Left lung (tissue), 10 donors: Measurements from ENCODE around the gene INPP5E. TPM values are rescaled to one million over a fixed set of nuclear protein-coding genes. Genes with fewer than 3 reads are reported as not detected.

Experiments
- ATAC-seq: fragments of 200-7000 bp; cut with Tn5 transposase; one replicate; pipeline ENCODE4 v1.9.1; 2020; ENCODE audit warnings: moderate library complexity
- DNase-seq, 4 donors: peaks; one replicate each; pipeline ENCODE4 v3.0.0-alpha.2; 2013 to 2020
- H3K27ac ChIP-seq, 2 donors: fragments of 200-600 bp; sonication (generic) in 1 of 2; one replicate each; pipeline versions ENCODE4 v1.5.0 to v1.8.0; 2020 to 2021
- H3K27me3 ChIP-seq, 2 donors: fragments of 200-600 bp; sonication (generic) in 1 of 2; one replicate each; pipeline versions ENCODE4 v1.5.0 to v1.8.0; 2020 to 2021
- H3K36me3 ChIP-seq, 2 donors: fragments of 200-600 bp; sonication (generic) in 1 of 2; one replicate each; pipeline versions ENCODE4 v1.5.0 to v1.8.0; 2020 to 2021
- H3K4me1 ChIP-seq, 2 donors: fragments of 200-600 bp; one replicate each; pipeline ENCODE4 v1.8.0; 2021
- H3K4me3 ChIP-seq, 2 donors: fragments of 200-600 bp; sonication (generic) in 1 of 2; one replicate each; pipeline versions ENCODE4 v1.5.0 to v1.8.0; 2020 to 2021; ENCODE audit warnings: mild to moderate bottlenecking in 1 of 2
- H3K9me3 ChIP-seq, 2 donors: fragments of 200-600 bp; sonication (generic) in 1 of 2; one replicate each; pipeline versions ENCODE4 v1.5.0 to v1.8.0; 2020 to 2021
- CTCF ChIP-seq, 2 donors: fragments of 200-600 bp; sonication (generic) in 1 of 2; IDR thresholded peaks; one replicate each; pipeline versions ENCODE4 v1.5.0 to v1.8.0; 2021; ENCODE audit warnings: antibody characterized with exemption in 2 of 2
- intact Hi-C, 2 donors: fragments of 100-400 bp; cut with DNase I; formaldehyde crosslinking; loops; one replicate each; pipeline versions ENCODE4 v1.11.2 to v1.14.2; 2022
- polyA plus RNA-seq, 6 donors: library from polyadenylated mRNA; unstranded; fragments of 120-200 nt; gene quantifications; one replicate each; pipeline ENCODE4 v1.2.1, GENCODE V29; 2013; ENCODE audit not compliant: insufficient read length in 6 of 6
- total RNA-seq, 2 donors: library from RNA; stranded (reverse); fragmentation: NEBNext Ultra II Directional; extraction: Animal tissue kit (Norgen Biotek cat#: 25700); gene quantifications; one replicate each; pipeline ENCODE4 v1.2.1, GENCODE V29; 2021
- donor health status: DM: no; HTN: yes; CAD: no.
- donor health status: DM: no; HTN: no; CAD: no.

The INPP5E gene
- total and polyA plus RNA-seq, 8 donors, result 11.4 to 19.8 (median 13.1) TPM

GRCh38 chr9:136416914-136417313, 22.7 kb downstream of the INPP5E start:
- H3K4me1 ChIP-seq, result peaks cover 0 to 4% of the 10 kb centered on the region in 2 donors
- no peak for TF ChIP-seq CTCF (IDR thresholded peaks at IDR 0.05)
- no peaks in the 10 kb centered on the region for H3K27me3 ChIP-seq
- intact Hi-C loops, result no loop called here
- H3K36me3 ChIP-seq, result peaks cover 4 to 100% of the 10 kb centered on the region in 2 donors
- no peak overlapping the region for H3K27ac ChIP-seq
- no peak overlapping the region for H3K4me3 ChIP-seq
- no peak for DNase-seq
- H3K9me3 ChIP-seq, result no peaks in the 10 kb centered on the region
- no peak for ATAC-seq

DNA sequence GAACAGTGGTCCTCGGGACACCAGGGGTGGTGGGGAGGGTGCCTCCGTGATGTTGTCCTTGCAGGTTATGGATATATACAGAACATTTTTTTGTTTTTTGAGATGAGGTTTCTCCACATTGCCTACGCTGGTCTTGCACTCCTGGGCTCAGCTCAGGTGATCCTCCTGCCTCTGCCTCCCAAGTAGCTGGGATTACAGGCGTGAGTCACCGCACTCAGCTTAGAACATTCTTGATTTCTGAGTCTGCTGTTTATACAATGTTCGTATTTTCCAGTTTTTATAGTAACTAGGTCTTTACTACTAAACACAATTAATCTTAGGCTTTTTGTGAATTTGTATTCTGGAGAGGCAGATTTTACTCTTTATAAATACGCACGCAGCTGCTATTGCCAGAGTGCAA, 23.2 kb downstream of the INPP5E start:
- no peak for TF ChIP-seq CTCF (IDR thresholded peaks at IDR 0.05)
- peaks cover 4 to 96% of the 10 kb centered on the region in 2 donors for H3K36me3 ChIP-seq
- no peak for ATAC-seq
- intact Hi-C loops, result no loop called here
- no peaks in the 10 kb centered on the region for H3K27me3 ChIP-seq
- DNase-seq, result no peak
- H3K27ac ChIP-seq, result no peak overlapping the region
- no peaks in the 10 kb centered on the region for H3K9me3 ChIP-seq
- peaks cover 4 to 9% of the 10 kb centered on the region in 2 donors for H3K4me1 ChIP-seq
- H3K4me3 ChIP-seq, result no peak overlapping the region

DNA sequence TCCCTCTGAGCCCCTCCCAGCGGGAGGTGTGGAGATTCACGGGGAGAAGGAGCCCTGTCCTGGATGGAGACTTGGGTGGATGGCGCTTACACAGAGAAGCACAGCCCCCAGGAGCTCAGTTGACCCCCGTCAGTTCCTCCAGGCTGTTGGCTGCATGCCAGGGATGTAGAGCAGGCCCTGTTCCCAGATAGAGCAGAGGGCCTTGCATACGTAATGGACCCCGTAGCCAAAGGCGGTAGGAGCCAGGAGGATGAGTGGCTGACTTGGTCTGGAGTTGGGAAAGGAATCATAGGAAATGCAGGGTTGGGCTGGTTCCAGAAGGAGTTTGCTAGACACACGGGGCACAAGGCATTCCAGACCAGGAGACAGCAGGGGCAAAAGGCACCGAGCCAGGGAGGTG, 26.7 kb downstream of the INPP5E start:
- TF ChIP-seq CTCF (IDR thresholded peaks at IDR 0.05), result no peak
- Histone ChIP-seq H3K27ac (no peak overlapping the region), H3K27me3 (no peaks in the 10 kb centered on the region), H3K4me3 (no peak overlapping the region), H3K4me1 (peaks cover 20 to 32% of the 10 kb centered on the region in 2 donors), H3K36me3 (peaks cover 4 to 61% of the 10 kb centered on the region in 2 donors), H3K9me3 (no peaks in the 10 kb centered on the region)
- ATAC-seq, result no peak
- DNase-seq, result no peak
- intact Hi-C loops, result no loop called here

GRCh38 chr9:136411378-136411777, 28.3 kb downstream of the INPP5E start:
- H3K27me3 ChIP-seq, result no peaks in the 10 kb centered on the region
- no peaks in the 10 kb centered on the region for H3K9me3 ChIP-seq
- no peak for ATAC-seq
- no peak for TF ChIP-seq CTCF (IDR thresholded peaks at IDR 0.05)
- intact Hi-C loops, result no loop called here
- DNase-seq, result no peak
- H3K27ac ChIP-seq, result no peak overlapping the region
- peaks cover 2 to 61% of the 10 kb centered on the region in 2 donors for H3K36me3 ChIP-seq
- H3K4me3 ChIP-seq, result peak overlapping the region; percentile 73 to 97
- H3K4me1 ChIP-seq, result peaks cover 20 to 32% of the 10 kb centered on the region in 2 donors

DNA sequence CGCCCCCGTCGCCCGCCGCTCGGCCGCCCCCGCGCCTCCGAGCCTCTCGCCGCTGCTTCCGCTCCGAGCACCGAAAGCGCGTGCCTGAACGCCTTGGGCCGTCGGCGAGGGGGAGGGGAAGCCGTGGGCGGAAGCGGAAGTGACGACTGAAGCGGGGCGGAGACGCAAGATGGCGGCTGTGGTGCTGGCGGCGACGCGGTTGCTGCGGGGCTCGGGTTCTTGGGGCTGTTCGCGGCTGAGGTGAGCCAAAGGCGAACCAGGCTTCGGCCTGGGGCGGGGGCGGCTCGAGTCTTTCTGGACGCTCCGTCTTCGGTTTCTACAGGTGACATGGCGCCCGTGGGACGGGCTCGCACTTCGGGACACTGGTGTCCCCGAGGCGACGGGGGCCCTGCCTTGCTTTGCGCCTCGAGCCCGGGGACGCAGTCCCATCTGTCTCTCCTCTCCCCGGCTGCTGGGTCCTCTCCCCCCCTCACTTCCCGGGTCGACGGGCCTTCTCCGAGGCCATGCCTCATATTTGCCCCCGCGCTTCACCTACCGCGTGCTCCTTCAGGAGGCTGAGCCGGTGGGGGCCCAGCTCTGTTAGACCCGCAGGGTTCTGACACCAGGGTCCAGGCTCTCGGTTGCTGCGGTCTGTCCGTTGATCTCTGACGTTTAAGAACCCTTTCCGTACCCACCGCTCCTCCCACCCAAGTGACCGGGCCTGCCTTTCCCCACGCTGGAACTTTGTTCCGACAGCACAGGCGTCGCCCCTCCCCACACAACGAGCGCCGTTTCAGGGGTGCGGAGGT, 29.0 kb downstream of the INPP5E start, which contains the start of the genes ENTR1 and PMPCA:
Gene ENTR1 (minus strand): TSS at position 115 of the 788 bp plus-strand sequence. CDS start 217 bp downstream, outside the sequence.
Gene PMPCA (plus strand): TSS at position 159 of the 788 bp plus-strand sequence. CDS start 11 bp downstream, at position 170.
- H3K27me3 ChIP-seq, result no peaks in the 10 kb centered on the region
- TF ChIP-seq CTCF (IDR thresholded peaks at IDR 0.05), result no peak
- peaks cover 0 to 61% of the 10 kb centered on the region in 2 donors for H3K36me3 ChIP-seq
- intact Hi-C loops, result no loop called here
- ATAC-seq, result peak; percentile 93
- peak within 1 kb of the TSS; percentile 73 to 97 for H3K4me3 ChIP-seq
- H3K4me1 ChIP-seq, result peaks cover 20 to 32% of the 10 kb centered on the region in 2 donors
- DNase-seq, result peak; percentile 89 to 99 (median 94)
- peak within 1 kb of the TSS; percentile 71 to 86 for H3K27ac ChIP-seq
- no peaks in the 10 kb centered on the region for H3K9me3 ChIP-seq
